ENCODE measurements around the gene ROBO1. TPM values are rescaled to one million over a fixed set of nuclear protein-coding genes. Genes with fewer than 3 reads are reported as not detected.

The ROBO1 gene
- total and polyA plus RNA-seq, 4 donors: 1.0 to 30.3 (median 3.9) TPM

- TF ChIP-seq, protein P1, sequence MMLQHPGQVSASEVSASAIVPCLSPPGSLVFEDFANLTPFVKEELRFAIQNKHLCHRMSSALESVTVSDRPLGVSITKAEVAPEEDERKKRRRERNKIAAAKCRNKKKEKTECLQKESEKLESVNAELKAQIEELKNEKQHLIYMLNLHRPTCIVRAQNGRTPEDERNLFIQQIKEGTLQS (IDR thresholded peaks at IDR 0.05): no peak
- TF ChIP-seq JUND (IDR thresholded peaks at IDR 0.05) (no peak), ZBTB33 (IDR thresholded peaks at IDR 0.05) (no peak), FOXA1 (IDR thresholded peaks at IDR 0.05) (no peak)
Observed at GRCh38 chr3:79639855-79640254, 127.9 kb downstream of the ROBO1 start (continued).

DNA sequence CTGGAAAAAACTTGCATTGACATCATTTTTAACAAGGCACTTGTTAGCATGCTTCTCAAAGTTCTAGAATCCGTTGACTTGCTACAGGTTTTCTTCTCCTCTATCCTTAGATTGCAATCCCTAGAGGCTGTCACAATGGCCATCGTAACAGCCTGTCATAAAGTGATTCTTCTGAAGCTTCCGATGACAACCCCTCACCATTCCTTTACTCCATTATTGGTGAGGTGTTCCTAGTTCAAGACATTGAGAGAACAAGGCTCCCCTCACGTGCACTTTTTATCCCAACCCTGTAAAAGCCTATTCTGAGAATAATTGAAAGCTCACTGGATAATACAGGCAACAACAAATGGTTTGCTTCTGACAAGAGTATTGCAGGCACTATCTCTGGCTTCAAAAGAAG lies 131.4 kb downstream of the ROBO1 start:
- Histone ChIP-seq H3K4me1 (ENCODE audit: control insufficient read depth in 4 of 4, insufficient read depth in 4 of 4, low read length in 3 of 4) (no peaks in the 10 kb centered on the region), H3K27ac (ENCODE audit: low read depth in 1 of 2, low read length in 2 of 2) (no peak overlapping the region), H3K9me3 (ENCODE audit: control insufficient read depth in 4 of 4, low read length in 3 of 4) (peaks cover 0 to 4% (median 0%) of the 10 kb centered on the region in 4 donors), H3K9ac (ENCODE audit: low read depth in 1 of 2, low read length in 2 of 2) (no peak overlapping the region), H3K4me3 (ENCODE audit: low read depth in 1 of 3, low read length in 3 of 3) (no peak overlapping the region), H3K36me3 (ENCODE audit: control insufficient read depth in 4 of 4, insufficient read depth in 3 of 4, low read depth in 1 of 4, low read length in 3 of 4) (no peaks in the 10 kb centered on the region), H3K27me3 (ENCODE audit: control insufficient read depth in 4 of 4, insufficient read depth in 4 of 4, low read length in 3 of 4) (no peaks in the 10 kb centered on the region)
- DNase-seq (ENCODE audit: low spot score): no peak
- WGBS: 56% methylated on average over 4 of the region's 4 CpGs
- TF ChIP-seq REST (IDR thresholded peaks at IDR 0.05) (no peak), EGR1 (IDR thresholded peaks at IDR 0.05; ENCODE audit: low read depth in 2 of 2) (no peak), YY1 (IDR thresholded peaks at IDR 0.05) (no peak), RXRA (IDR thresholded peaks at IDR 0.05) (no peak), FOXA1 (IDR thresholded peaks at IDR 0.05) (no peak), NR2F2 (IDR thresholded peaks at IDR 0.05) (no peak)
- TF ChIP-seq, protein P1 (IDR thresholded peaks at IDR 0.05): no peak

DNA sequence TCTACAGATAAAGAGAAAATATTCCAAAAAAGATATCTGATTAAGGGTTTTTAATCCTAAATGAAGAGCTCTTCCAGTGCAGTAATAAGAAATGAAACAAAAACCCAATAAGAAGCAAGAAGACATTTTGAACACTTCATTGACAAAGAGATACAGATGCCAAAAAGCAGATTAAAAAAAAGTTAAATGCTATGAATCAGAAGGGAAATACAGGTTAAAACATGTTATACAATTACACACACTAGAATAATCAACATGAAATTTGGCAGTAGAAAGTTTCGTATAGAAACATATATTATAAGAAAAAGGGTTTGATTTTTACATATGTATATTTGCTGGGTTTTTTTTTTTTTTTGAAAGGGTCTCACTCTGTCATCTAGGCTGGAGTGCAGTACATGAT lies 135.0 kb downstream of the ROBO1 start:
- H3K9ac ChIP-seq (ENCODE audit: low read depth in 1 of 2, low read length in 2 of 2): no peak overlapping the region
- no peak for DNase-seq (ENCODE audit: low spot score)
- WGBS: 58% methylated on average over 1 of the region's 1 CpG
- H3K9me3 ChIP-seq (ENCODE audit: control insufficient read depth in 4 of 4, low read length in 3 of 4): no peaks in the 10 kb centered on the region
- no peaks in the 10 kb centered on the region for H3K36me3 ChIP-seq (ENCODE audit: control insufficient read depth in 4 of 4, insufficient read depth in 3 of 4, low read depth in 1 of 4, low read length in 3 of 4)
- no peak overlapping the region for H3K27ac ChIP-seq (ENCODE audit: low read depth in 1 of 2, low read length in 2 of 2)
- no peaks in the 10 kb centered on the region for H3K4me1 ChIP-seq (ENCODE audit: control insufficient read depth in 4 of 4, insufficient read depth in 4 of 4, low read length in 3 of 4)
- no peaks in the 10 kb centered on the region for H3K27me3 ChIP-seq (ENCODE audit: control insufficient read depth in 4 of 4, insufficient read depth in 4 of 4, low read length in 3 of 4)
- no peak overlapping the region for H3K4me3 ChIP-seq (ENCODE audit: low read depth in 1 of 3, low read length in 3 of 3)
- TF ChIP-seq RXRA (IDR thresholded peaks at IDR 0.05) (no peak), CTCF (IDR thresholded peaks at IDR 0.05; ENCODE audit: low read depth, low read length, missing input control) (no peak), FOXA1 (IDR thresholded peaks at IDR 0.05) (no peak), SP1 (IDR thresholded peaks at IDR 0.05) (no peak), GABPA (IDR thresholded peaks at IDR 0.05 in 1 of 2, conservative IDR thresholded peaks at IDR 0.05 in 1 of 2) (no peak), ZBTB33 (IDR thresholded peaks at IDR 0.05) (no peak), YY1 (IDR thresholded peaks at IDR 0.05) (no peak), HNF4G (IDR thresholded peaks at IDR 0.05) (no peak), HNF4A (conservative IDR thresholded peaks at IDR 0.05) (no peak), FOXA2 (IDR thresholded peaks at IDR 0.05) (no peak), REST (IDR thresholded peaks at IDR 0.05) (no peak), MAX (IDR thresholded peaks at IDR 0.05) (no peak)
